ENCODE measurements around the gene NHERF2. TPM values are rescaled to one million over a fixed set of nuclear protein-coding genes. Genes with fewer than 3 reads are reported as not detected.

The NHERF2 gene
- total and polyA plus RNA-seq, 3 donors from 2014 or later: 50.6 to 59.9 (median 54.1) TPM

- TF ChIP-seq CTCF (IDR thresholded peaks at IDR 0.05) (no peak), POLR2A (IDR thresholded peaks at IDR 0.05) (no peak)
- no peaks in the 10 kb centered on the region for H3K36me3 ChIP-seq (ENCODE audit: low read depth, missing control alignments)
- H3K27me3 ChIP-seq: no peaks in the 10 kb centered on the region
- 97 to 100% methylated on average over 2 to 19 of the region's 20 CpGs for WGBS, 2 donors
- no peaks in the 10 kb centered on the region for H3K9me3 ChIP-seq
- DNase-seq: no peak
- H3K4me1 ChIP-seq: no peaks in the 10 kb centered on the region
- no peak overlapping the region for H3K4me3 ChIP-seq
- no peak overlapping the region for H3K27ac ChIP-seq
- intact Hi-C loops (cut with DNase I; ENCODE audit: low total_unique reads): no loop called here
Observed at GRCh38 chr16:2074071-2074470, 47.4 kb downstream of the NHERF2 start.

GRCh38 chr16:2075631-2076030 lies 48.9 kb downstream of the NHERF2 start:
- H3K27me3 ChIP-seq: no peaks in the 10 kb centered on the region
- DNase-seq: no peak
- H3K9me3 ChIP-seq: no peaks in the 10 kb centered on the region
- H3K4me3 ChIP-seq: no peak overlapping the region
- 93 to 100% methylated on average over 11 to 24 of the region's 24 CpGs for WGBS, 2 donors
- H3K4me1 ChIP-seq: no peaks in the 10 kb centered on the region
- intact Hi-C loops (cut with DNase I; ENCODE audit: low total_unique reads): no loop called here
- TF ChIP-seq CTCF (IDR thresholded peaks at IDR 0.05) (no peak), POLR2A (IDR thresholded peaks at IDR 0.05) (no peak)
- no peak overlapping the region for H3K27ac ChIP-seq
- H3K36me3 ChIP-seq (ENCODE audit: low read depth, missing control alignments): no peaks in the 10 kb centered on the region

GRCh38 chr16:2076072-2076865 lies 49.6 kb downstream of the NHERF2 start:
- WGBS, 2 donors: 93 to 94% methylated on average over 18 to 28 of the region's 28 CpGs
- H3K4me3 ChIP-seq: no peak overlapping the region
- no peak for DNase-seq
- intact Hi-C loops (cut with DNase I; ENCODE audit: low total_unique reads): no loop called here
- no peaks in the 10 kb centered on the region for H3K36me3 ChIP-seq (ENCODE audit: low read depth, missing control alignments)
- H3K27me3 ChIP-seq: no peaks in the 10 kb centered on the region
- no peak overlapping the region for H3K27ac ChIP-seq
- H3K4me1 ChIP-seq: peaks cover under 1% of the 10 kb centered on the region
- no peaks in the 10 kb centered on the region for H3K9me3 ChIP-seq
- TF ChIP-seq POLR2A (IDR thresholded peaks at IDR 0.05) (no peak), CTCF (IDR thresholded peaks at IDR 0.05) (no peak)

- WGBS, 2 donors: 87 to 91% methylated on average over 17 of the region's 17 CpGs
- no peak for TF ChIP-seq CTCF (IDR thresholded peaks at IDR 0.05)
- no peak for TF ChIP-seq POLR2A (IDR thresholded peaks at IDR 0.05)
- H3K9me3 ChIP-seq: no peaks in the 10 kb centered on the region
- H3K36me3 ChIP-seq (ENCODE audit: low read depth, missing control alignments): no peaks in the 10 kb centered on the region
- no peak overlapping the region for H3K27ac ChIP-seq
- H3K27me3 ChIP-seq: no peaks in the 10 kb centered on the region
- intact Hi-C loops (cut with DNase I; ENCODE audit: low total_unique reads): no loop called here
- H3K4me1 ChIP-seq: peaks cover 8% of the 10 kb centered on the region
- H3K4me3 ChIP-seq: no peak overlapping the region
- no peak for DNase-seq
Observed at GRCh38 chr16:2077016-2077415, 50.3 kb downstream of the NHERF2 start.

GRCh38 chr16:2077696-2078095 lies 51.0 kb downstream of the NHERF2 start:
- intact Hi-C loops (cut with DNase I; ENCODE audit: low total_unique reads): no loop called here
- Histone ChIP-seq H3K4me1 (peaks cover 12% of the 10 kb centered on the region), H3K27me3 (no peaks in the 10 kb centered on the region), H3K27ac (no peak overlapping the region), H3K4me3 (no peak overlapping the region), H3K36me3 (ENCODE audit: low read depth, missing control alignments) (no peaks in the 10 kb centered on the region), H3K9me3 (no peaks in the 10 kb centered on the region)
- 95 to 98% methylated on average over 13 to 21 of the region's 21 CpGs for WGBS, 2 donors
- DNase-seq: no peak
- TF ChIP-seq CTCF (IDR thresholded peaks at IDR 0.05): no peak
- no peak for TF ChIP-seq POLR2A (IDR thresholded peaks at IDR 0.05)
